GM19193 (cell line): ENCODE data around the gene BPIFB1.

ENCODE experiments used
- POLR2A ChIP-seq: IDR thresholded peaks from 4 replicates; pipeline ENCODE4 v1.6.1; 2011; ENCODE audit not compliant: insufficient read depth, insufficient read length; ENCODE audit errors: extremely low read depth

BPIFB1 gene

GRCh38 chr20:33317424-33318095 is 34.5 kb downstream of the BPIFB1 start:
- TF ChIP-seq POLR2A: no peak

GRCh38 chr20:33318096-33318429 is 35.0 kb downstream of the BPIFB1 start:
- no peak for TF ChIP-seq POLR2A

DNA sequence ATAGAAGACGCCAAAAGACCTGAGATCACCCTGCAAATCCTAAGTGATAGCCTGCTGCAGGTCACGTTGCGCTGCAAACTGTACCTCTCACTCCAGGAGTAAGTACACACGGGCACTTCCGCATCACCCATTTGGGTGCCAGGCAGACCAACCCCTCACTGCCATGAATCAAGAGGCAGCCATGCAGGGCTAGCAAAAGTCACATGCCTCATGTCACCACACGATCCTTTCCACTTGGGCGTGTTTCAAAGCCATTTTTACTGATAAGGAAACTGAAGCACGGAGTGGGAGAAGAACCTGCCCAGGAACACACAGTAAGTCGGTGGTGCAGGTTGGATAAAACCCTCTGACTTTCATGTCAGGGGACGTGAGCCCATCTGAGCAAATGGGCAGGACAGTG is 37.0 kb downstream of the BPIFB1 start:
- TF ChIP-seq POLR2A: no peak

- TF ChIP-seq POLR2A: no peak
These were observed 39.4 kb downstream of the BPIFB1 start for GRCh38 chr20:33322456-33322855.

- TF ChIP-seq POLR2A: no peak
These were observed 40.2 kb downstream of the BPIFB1 start for GRCh38 chr20:33323236-33323635.

DNA sequence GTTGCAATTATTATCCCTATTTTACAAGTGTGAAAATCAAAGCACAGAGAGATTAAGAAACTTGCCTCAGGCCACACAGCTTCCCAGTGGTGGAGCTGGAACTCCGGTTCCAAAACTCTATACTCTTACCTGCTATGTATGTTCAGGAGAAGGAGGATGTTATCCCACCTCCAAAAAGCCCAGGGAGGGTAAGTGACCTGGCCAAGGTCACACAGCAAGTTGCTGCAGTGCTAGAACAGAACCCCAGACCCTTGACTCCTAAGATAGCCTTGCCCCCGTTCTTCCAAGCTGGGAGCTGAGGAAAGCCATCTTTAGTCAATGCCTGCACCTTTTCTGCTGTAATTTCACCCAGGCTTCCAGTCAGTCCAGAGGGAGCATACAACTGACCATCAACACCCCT is 42.3 kb downstream of the BPIFB1 start:
- no peak for TF ChIP-seq POLR2A

- no peak for TF ChIP-seq POLR2A
These were observed 45.4 kb downstream of the BPIFB1 start for GRCh38 chr20:33328157-33329137.

DNA sequence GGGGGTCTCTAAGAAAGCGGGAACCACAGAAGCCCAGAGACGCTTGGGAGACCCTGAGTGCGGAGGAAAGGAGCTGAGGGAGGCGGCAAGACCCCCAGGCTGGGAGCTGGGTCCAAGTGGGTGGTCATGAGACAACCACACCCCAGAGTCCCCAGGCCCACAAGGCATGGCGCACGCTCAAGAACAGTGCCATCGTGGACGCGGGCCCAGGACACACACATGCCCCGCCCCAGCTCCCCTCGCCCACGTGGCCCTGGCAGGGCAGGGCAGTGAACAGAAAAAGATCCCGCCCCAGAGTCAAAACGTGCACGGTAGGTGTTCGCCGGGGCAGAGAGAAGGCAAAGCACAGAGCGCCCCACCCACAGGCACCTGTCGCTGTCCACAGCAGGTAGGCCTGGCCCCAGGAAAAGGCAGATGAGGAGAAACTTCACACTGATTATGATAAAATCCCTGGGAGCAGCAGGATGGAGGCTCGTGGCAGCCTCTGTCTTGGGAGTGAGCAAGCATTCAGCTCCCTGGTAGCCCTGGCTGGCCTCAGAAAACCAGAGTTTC is 50.0 kb downstream of the BPIFB1 start:
- TF ChIP-seq POLR2A: no peak

- no peak for TF ChIP-seq POLR2A
These were observed 50.6 kb downstream of the BPIFB1 start for GRCh38 chr20:33333616-33334015.

DNA sequence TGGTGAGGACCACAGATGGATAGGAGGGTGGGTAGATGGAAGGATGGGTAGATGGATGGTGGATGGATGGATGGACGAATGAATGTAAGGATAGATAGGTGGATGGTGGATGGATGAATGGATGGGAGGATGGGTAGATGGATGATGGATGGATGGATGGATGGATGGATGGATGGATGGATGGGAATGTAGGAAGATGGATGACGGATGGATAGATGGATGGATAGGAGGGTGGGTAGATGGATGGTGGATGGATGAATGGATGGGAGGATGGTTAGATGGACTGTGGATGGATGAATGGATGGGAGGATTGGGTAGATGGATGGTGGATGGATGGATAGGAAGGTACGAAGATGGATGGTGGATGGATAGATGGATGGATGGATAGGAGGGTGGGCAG is 51.1 kb downstream of the BPIFB1 start:
- no peak for TF ChIP-seq POLR2A

- TF ChIP-seq POLR2A: no peak
These were observed 53.4 kb downstream of the BPIFB1 start for GRCh38 chr20:33336375-33336774.

- no peak for TF ChIP-seq POLR2A
These were observed 54.1 kb downstream of the BPIFB1 start for GRCh38 chr20:33337119-33337518.

- TF ChIP-seq POLR2A: no peak
These were observed 54.6 kb downstream of the BPIFB1 start for GRCh38 chr20:33337531-33338165.

GRCh38 chr20:33338467-33339258 is 55.6 kb downstream of the BPIFB1 start:
- no peak for TF ChIP-seq POLR2A
